Medulla oblongata (tissue), 1 donor: ENCODE measurements around the gene ADM2.
A peak's percentile ranks its signal among the peaks of the same experiment; 100 is the strongest.

Experiments used
- DNase-seq: peaks from one replicate; pipeline ENCODE4 v3.0.0-alpha.2; 2015; ENCODE audit errors: extremely low spot score

ADM2 gene

DNA sequence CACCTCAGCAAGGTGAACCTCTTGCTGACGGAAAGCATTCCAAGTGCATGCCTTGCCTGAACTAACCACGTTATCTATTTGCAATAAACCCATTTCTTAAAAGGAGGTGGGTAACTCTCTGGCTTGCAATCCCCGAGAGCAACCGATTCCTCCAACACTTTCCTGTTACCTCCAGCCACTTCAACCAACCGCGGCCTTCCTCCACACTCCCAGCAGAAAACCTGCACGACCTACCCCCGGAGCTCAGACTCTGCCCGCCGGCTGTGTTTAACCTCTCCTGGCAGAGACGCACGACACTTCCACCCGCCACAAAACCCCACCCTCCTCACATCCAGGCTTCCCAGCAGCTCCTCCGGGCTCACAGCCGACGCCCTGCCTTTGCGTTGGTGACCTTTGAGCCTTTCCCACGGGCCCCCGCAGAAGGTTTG is 43.3 kb downstream of the ADM2 start:
- DNase-seq, result no peak

DNA sequence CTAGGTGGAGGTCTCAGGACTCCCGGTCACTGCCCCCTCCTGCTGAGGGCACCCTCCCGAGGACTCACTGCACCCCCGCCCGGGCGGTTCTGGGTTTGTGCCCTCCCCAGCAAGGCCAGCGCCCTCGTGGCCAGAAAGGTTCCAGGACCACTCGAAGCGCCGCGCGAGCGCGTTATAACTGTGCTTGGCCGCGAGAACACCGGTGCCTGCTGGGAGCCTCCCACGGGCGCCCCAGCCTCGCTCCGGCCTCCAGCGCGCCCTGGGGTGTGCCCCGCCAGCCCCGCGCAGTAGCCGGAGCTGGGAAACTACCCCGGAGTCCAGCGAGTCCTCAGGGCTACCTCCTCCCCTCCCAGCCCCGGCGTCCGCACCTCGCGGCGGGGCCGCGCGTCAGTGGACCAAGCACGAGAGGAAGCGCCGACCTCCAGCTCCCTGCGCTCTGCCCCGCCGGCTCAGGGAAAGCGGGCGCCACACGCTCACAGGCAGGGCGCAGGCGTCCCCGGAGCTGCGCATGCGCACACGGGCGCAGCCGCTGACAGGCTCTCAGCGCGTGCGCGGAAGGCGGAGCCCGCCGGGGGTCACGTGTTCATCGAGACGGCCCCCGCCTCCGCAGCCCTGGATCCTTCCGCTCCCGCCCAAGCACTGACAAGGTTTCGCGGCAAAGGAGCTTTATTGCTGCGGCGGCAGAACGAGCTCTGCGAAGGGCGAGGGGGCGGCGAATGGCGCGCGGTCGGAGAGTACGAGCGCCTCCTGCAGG is 43.9 kb downstream of the ADM2 start, which contains the start of gene SCO2:
Gene SCO2, minus strand, starts transcription at position 495 of the 754 bp plus-strand sequence. CDS start 1,187 bp downstream, outside the sequence.
- DNase-seq, result peak; percentile 97

DNA sequence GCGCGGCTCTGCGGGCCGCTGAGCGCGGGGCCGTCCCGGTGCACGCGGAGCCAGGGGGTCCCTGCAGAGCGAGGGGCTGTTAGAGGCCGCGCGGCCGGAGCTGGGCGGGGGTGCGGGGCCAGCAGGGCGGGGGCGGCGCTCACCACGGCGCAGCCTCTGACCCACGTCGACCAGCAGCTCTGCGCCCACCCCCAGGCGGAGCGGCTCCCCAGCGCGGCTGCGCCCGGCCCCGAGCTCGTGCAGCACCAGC is 44.4 kb downstream of the ADM2 start:
- DNase-seq, result no peak

DNA sequence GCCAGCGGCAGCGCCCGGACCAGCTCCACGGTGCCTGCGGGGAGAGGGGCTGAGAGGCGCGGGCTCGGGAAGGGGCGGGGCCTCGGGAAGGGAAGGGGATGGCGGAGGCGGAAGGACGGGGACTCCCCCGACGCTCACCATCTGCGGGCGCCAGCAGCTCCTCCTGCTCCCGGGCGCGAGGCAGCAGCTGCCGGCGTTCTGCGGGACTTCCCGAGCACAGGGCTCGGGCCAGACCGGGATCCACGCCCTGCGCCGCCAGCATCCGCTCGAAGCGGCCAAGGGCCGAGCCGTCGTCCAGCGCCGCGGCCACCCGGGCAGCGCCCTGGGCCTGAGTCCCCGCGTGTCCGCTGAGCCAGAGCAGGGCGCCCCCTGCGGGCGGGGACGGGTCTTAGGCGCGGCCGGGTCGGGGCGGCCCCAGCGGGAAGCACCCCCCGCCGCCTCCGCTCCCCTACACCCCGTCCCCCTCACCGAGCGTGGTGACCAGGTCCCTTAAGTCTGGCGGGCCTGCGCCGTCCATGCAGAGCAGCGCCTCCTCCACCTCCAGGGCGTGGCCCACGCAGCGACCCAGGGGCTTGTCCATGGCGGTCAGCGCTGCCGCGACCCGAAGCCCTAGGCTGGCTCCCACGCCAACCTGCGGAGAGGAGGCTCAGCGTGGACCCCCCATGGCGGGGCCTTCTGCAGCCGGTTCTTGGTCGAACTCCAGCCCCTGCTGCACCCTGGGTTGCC is 44.9 kb downstream of the ADM2 start:
- DNase-seq, result peak; percentile 55

DNA sequence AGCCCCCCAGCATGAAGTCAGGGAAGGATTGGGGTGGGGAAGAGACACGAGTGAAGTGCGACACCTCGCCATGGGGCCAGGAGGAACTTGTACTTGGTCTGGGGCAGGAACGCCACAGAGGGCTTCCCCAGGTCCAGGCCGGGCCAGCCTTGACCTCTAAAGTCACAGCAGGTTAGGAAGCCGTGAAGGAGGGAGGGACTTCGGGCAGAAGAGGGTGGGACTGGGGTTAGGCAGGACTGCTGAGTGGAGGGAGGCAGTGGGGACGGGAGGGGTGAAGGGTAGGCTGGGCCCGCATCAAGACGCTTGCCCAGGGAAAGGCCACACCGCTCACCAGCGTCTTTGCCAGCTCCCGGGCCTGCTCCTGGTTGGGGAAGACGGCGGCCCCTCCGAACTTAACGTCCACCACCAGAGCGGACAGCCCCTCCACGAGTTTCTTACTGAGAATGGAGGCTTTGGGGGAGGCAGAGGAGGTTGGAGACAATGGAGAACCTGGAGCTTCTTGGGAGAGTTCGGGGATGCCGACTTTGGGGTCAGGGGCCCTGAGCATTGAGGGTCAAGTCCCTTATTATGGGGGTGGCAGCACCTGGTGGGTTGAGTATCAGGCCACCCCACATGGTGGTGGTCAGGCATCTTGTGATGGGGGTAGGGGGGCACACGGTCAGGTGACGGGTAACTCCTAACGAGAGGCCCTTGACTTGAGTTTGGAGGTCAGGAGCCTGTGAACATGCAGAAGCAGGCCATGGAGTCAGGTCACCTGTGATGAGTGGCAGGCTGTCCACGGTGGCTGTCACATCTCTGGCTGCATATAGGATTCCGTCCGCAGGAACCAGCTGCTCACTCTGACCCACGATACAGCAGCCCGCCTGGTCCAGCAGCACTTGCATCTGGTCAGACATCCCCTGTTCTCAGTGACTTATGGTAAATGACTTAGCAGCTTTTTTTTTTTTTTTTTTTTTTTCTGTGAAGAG is 45.8 kb downstream of the ADM2 start:
- peak; percentile 49 for DNase-seq

DNA sequence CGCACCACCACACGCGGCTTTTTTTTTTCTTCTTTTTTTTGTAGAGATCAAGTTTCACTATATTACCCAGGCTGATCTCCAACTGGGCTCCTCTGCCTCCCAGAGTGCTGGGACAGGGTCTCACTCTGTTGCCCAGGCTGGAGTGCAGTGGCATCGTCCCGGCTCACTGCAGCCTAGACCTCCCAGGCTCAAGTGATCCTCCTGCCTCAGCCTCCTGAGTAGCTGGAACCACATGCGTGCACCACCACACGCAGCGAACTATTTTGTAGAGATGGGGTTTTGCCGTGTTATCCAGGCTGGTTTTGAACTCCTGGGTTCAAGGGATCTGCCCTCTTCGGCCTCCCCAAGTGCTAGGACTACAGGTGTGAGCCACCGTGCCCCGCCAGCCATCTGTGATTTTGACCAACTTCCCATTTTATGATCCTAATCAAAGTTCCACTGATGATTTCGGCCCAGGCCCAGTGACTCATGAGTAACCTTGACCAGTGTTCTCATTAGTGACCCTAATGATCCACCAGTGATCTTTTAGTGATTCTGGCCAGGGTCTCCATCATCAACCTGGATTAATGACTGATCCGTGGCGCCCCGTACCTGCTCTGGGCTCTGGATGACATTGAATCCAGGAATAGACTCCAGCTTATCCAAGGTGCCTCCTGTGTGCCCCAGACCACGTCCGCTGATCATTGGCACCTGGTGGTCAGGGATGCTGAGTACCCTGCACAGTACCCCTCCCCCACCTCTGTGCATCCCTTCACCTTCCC is 46.8 kb downstream of the ADM2 start:
- no peak for DNase-seq

DNA sequence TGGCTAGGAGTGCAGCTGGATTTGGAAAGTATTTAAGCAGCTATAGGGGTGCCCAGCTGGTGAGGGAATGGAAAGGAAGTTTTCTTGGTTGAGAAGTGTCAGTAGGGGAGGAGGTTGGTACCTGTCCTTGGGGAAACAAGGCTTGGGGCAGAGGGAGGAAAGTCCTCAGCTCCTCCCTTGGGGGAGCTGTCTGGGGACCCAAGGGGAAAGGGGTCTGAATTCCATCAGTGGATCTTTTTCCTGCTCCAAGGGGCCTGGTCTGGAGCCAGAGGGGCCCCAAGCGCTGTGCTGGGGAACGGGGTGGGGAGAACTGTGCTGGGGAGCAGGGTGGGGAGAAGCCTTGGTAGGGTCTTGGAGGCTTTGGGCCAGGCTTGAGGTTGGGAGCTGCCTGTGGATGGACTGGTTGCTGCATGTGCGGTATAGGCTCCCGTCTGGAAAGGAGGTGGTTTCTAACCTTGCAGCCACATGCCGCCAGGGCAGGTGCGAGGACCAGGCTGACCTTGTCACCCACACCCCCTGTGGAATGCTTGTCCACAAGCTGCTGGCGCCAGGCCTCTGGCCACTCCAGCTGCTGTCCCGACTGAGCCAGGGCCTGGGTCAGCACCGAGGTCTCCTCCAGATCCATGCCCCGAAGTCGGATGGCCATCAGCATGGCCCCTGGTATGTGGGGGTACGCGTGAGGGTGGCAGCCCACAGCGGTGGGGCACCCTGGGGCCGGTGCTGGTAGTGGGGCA is 47.5 kb downstream of the ADM2 start:
- DNase-seq, result no peak

DNA sequence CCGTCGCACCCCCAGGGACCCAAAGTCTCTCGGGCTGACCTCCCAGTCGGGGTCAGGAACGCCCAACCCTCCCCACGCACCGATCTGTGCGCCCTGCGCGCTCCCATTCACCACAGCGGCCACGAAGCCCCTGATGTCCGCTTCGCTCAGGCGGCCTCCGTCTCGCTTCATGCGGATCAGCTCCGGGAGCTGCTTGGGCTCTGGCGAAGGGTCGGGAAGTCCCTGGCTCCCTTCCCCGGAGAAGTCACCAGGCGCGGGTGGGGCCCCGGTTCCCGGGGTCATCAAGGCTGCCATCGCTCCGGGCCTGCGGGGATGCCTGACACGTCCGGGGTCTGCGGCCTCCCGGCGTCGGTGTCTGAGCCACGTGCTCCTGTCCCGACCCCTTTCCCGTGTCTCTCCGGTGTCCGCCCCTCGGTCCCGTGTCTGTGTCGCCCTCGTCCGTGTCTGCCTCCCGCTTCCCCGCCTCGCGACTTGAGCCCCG is 48.1 kb downstream of the ADM2 start:
- no peak for DNase-seq

DNA sequence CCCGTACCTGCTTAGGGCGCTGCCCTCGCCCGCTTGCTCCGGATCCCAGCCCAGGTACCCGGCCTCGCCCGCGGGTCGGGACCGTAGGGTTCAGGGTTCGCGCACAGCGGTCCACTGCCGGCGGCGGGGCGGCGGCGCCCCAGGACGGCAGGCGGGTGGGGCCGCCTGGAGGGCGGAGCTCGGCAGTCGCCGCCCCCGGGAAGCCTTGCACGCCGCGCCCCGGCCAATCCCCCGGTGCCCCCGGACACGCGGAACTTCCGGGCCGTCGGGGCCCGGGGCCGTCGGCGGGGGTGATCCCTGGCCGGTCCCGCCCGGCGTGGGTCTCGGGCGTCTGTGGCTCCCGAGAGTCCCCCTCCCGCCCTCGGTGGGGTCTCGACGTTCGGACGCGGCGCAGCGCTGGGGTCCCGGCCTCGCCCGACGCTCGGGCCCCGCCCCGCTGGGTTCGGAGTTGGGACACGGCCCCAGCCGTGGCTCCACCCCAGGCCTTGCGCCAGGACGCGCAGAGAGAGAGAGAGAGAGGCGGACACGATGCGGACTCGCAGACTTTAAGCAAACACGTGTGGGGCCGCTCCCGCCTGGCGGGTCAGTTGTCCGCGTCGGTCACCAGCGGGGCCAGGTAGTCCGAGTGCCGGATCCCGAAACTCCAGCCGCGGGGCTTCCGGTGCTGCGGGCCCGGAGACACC is 48.7 kb downstream of the ADM2 start, which contains the start of gene TYMP:
Gene TYMP, minus strand, starts transcription at position 116 of the 683 bp plus-strand sequence. CDS start 303 bp downstream, outside the sequence.
- DNase-seq, result peak; percentile 31

DNA sequence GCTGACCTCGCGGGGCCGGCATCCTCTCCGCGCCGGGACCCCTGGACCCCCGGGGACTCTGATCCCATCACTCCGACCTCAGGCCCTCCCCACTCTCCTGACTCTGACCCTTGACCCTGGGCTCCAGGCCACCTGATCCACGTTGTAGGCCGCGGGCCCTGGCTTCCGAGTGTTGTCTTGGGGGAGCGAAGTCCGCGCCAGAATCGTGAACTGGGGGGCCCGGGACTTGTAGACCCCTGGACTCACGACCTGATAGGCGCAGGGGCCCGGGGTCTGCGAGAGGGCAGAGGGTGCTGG is 49.2 kb downstream of the ADM2 start:
- no peak for DNase-seq

DNA sequence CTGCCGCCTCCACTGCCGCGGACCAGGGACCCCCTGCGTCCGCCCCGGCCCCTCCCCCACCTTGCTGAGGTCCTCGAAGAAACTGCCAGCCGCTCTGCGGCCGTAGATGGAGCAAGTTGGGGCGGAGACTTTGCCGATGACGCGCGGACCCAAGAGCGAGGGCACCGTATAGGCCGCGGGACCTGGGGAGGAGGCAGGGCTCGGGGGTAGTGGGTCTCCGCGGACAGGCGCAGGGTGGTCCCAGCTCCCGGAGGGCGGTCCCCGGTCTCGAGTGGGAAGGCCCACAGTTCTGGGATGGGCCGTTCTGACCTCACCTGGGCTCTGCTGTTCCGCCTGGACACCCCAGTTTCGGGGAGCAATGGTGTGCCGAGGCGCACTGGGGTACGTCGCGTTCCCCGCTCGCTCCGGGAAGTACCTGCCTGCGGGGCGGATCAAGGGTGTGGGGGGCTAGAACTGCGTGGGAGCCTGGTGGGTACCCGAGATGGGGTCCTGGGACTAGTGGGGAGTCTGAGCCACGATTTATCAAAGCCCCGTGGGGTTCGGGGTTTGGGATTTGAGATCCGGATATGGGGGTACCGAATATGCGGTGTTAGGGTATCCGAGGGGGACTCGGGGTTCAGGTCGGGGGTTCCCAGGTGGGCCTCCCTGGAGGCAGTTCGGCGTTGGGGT is 49.7 kb downstream of the ADM2 start:
- DNase-seq, result peak; percentile 55

DNA sequence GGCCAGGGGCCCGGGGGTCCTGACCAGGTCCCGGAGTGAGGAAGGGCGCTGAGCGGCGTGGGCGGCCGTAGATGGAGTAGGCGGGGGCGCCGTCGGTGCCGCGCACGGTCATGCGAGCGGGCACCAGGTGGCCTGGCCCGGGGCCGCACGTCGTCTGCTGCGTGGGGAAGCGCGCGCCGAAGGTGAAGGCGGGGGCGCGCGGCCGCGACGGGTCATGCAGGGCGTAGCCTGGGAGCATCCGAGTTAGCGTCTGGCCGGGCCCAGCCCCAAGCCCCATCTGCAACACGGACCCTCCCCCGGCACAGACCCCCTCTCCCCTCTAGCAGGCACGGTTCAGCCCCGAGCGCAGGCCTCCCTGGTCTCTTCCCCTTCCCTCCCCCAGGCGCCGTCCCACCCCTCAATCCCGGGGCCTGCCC is 50.2 kb downstream of the ADM2 start:
- DNase-seq, result no peak

DNA sequence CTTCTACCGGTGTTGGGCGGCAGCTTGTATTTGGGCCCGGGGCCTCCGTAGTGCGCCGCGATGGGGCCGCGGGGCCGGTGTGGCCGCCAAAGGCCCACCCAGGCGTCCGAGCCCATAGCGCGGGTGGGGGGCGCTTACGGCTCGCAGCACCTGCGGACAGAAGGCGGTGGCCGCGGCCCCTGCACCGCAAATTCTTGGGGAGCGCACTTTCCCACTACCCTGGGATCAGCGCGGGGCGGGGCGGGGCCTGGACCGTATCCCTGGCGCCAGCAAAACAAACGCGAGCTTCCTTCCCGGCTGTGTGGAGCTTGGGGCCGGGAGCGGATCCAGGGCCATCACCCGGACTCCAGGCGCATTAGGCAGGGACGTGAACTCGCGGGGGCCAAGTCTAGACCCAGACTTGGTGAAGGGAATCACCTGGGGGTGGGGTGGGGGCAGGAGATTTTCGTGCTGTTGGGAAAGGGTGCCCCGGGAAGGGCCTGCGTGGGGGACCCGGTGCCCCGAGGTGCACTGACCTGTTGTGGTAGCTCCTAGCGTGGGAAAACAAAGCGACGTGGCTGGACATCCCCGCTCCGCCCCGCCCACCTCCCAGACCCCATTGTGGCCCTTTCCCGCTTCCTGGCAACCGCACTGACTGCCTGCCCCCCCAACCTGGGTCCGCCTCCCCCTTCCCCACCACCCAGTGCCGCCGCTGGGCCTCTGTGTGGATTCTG is 50.8 kb downstream of the ADM2 start:
- DNase-seq, result no peak

DNA sequence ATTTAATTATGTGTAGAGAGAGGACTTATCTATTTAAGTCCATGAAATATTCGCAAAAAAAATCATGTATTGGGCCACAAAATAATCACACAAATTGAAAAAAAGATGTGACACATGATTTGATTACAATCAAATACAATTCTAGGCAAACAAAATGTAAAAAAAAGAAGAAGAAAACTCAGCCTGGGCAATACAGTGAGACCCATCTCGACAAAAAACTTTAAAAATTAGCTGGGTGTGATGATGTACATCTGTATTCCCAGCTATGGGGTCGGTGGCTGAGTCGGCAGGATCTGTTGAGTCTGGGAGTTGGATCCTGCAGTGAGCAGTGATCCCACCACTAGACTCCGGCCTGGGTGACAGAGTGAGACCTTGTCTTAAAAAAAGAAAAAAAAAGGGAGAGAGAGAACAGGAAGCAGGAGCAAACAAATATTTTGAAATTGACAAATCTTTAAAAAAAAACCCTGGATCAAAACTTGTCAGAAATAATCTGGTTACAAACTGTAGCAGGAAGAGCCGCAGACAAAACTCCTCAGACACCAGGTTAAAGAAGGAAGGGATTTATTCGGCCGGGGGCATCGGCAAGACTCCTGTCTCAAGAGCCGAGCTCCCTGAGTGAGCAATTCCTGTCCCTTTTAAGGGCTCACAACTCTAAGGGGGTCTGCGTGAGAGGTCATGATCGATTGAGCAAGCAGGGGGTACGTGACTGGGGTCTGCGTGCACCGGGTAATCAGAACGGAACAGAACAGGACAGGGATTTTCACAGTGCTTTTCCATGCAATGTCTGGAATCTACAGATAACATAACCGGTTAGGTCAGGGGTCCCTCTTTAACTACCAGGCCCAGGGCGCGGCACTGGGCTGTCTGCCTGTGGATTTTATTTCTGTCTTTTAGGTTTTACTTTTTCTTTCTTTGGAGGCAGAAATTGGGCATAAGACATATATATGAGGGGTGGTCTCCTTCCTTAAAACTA is 51.8 kb downstream of the ADM2 start:
- DNase-seq, result no peak

DNA sequence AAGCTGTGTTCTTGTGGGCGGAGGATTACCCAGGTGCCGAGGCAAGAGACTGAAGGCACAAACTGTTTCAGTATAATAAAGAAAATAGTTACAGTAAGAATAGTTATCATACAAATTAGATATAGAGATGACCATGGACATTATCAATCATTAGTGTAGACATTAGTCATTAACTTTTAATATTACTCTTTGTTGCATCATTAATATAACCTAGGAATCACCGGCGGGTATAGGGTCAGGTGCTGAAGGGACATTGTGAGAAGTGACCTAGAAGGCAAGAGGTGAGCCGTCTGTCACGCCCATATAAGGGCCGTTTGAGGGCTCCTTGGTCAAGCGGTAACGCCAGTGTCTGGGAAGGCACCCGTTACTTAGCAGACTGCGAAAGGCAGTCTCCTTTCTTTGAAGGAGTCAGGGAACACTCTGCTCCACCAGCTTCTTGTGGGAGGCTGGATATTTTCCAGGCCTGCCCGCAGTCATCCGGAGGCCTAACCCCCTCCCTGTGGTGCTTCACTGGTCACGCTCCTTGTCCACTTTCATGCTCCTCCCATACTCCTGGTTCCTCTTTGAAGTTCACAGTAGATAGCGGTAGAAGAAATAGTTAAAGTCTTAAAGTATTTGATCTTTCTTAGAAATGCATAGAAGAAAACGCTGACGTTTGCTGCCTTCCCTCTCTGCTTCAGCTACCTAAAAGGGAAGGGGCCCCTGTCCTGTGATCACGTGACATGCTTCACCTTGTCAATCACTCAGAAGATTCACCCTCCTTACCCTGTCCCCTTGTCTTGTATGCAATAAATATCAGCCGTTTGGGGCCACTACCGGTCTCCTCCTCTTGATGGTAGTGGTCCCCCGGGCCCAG is 52.7 kb downstream of the ADM2 start:
- peak; percentile 31 for DNase-seq

DNA sequence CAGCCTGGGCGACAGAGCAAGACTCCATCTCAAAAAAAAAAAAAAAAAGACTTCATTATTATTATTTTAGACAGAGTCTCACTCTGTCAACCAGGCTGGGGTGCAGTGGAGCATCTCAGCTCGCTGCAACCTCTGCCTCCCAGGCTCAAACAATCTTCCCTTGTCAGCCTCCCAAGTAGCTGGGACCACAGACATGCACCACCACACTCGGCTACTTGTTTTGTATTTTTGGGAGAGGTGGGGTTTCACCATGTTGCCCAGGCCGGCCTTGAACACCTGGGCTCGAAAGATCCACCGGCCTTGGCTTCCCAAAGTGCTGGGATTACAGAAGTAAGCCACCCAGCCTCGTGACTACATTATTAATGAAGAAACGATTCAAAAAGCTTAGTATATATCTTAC is 53.8 kb downstream of the ADM2 start:
- DNase-seq, result no peak
